BE2C (cell line): Measurements from ENCODE around the gene BARX1.
"Not testable (repeated sequence)": the region's sequence is repeated elsewhere in the genome, so short reads cannot be mapped to it uniquely, and the experiment has no call there.

Source experiments
- DNase-seq: peaks from one replicate; pipeline ENCODE4 v3.0.0-alpha.2; 2020
- H3K27me3 ChIP-seq: fragments of 250-450 bp; sonication (Bioruptor Pico); 2 replicates; pipeline ENCODE4 v1.5.1; 2020; ENCODE audit warnings: mild to moderate bottlenecking
- H3K36me3 ChIP-seq: fragments of 250-450 bp; sonication (Bioruptor Pico); 2 replicates; pipeline ENCODE4 v1.5.1; 2020; ENCODE audit warnings: mild to moderate bottlenecking
- H3K4me1 ChIP-seq: fragments of 250-450 bp; sonication (Bioruptor Pico); 2 replicates; pipeline ENCODE4 v1.5.1; 2020
- H3K4me3 ChIP-seq: 2 replicates; pipeline ENCODE4 v1.5.1; 2011; ENCODE audit warnings: low read depth, low read length
- H3K9me3 ChIP-seq: fragments of 250-450 bp; sonication (Bioruptor Pico); 2 replicates; pipeline ENCODE4 v1.5.1; 2020
- TF ChIP-seq, protein P1 (sequence below): IDR thresholded peaks from 2 replicates; pipeline ENCODE4 v1.5.1; 2012; ENCODE audit warnings: mild to moderate bottlenecking, low read depth, low read length

The BARX1 gene

GRCh38 chr9:93945400-93946337 lies 9.5 kb downstream of the BARX1 start:
- Histone ChIP-seq H3K4me3 (no peak overlapping the region), H3K9me3 (no peaks in the 10 kb centered on the region), H3K4me1 (no peaks in the 10 kb centered on the region), H3K36me3 (no peaks in the 10 kb centered on the region), H3K27me3 (peaks cover 81% of the 10 kb centered on the region)
- TF ChIP-seq, protein P1, sequence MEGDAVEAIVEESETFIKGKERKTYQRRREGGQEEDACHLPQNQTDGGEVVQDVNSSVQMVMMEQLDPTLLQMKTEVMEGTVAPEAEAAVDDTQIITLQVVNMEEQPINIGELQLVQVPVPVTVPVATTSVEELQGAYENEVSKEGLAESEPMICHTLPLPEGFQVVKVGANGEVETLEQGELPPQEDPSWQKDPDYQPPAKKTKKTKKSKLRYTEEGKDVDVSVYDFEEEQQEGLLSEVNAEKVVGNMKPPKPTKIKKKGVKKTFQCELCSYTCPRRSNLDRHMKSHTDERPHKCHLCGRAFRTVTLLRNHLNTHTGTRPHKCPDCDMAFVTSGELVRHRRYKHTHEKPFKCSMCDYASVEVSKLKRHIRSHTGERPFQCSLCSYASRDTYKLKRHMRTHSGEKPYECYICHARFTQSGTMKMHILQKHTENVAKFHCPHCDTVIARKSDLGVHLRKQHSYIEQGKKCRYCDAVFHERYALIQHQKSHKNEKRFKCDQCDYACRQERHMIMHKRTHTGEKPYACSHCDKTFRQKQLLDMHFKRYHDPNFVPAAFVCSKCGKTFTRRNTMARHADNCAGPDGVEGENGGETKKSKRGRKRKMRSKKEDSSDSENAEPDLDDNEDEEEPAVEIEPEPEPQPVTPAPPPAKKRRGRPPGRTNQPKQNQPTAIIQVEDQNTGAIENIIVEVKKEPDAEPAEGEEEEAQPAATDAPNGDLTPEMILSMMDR = no peak
- DNase-seq = no peak

GRCh38 chr9:93944011-93944410 lies 11.1 kb downstream of the BARX1 start:
- TF ChIP-seq, protein P1 = no peak
- no peak for DNase-seq
- H3K9me3 ChIP-seq = no peaks in the 10 kb centered on the region
- H3K4me3 ChIP-seq = no peak overlapping the region
- H3K4me1 ChIP-seq = no peaks in the 10 kb centered on the region
- H3K36me3 ChIP-seq = no peaks in the 10 kb centered on the region
- peaks cover 67% of the 10 kb centered on the region for H3K27me3 ChIP-seq

- H3K4me1 ChIP-seq = no peaks in the 10 kb centered on the region
- no peak overlapping the region for H3K4me3 ChIP-seq
- H3K9me3 ChIP-seq = no peaks in the 10 kb centered on the region
- no peak for DNase-seq
- H3K27me3 ChIP-seq = peaks cover 50% of the 10 kb centered on the region
- TF ChIP-seq, protein P1 = no peak
- no peaks in the 10 kb centered on the region for H3K36me3 ChIP-seq
Observed at GRCh38 chr9:93942161-93942560, 13.0 kb downstream of the BARX1 start.

DNA sequence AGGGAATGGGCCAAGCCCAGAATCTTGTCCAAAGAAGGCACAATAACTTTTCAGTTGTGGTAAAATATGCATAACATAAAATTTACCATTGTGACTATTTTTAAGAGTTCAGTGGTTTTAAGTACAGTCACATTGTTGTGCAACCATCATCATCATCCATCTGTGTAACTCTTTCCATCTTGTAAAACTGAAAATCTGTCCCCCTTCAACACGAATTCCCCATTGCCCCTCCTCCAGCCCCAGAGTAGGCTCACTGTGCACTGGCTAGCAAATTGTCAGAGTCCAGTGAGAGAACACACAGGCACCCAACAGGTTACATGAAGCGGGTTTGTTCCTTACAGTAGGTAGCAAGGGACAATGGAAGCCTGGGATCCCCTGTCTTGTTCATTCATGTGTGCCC lies 13.7 kb downstream of the BARX1 start:
- TF ChIP-seq, protein P1 = no peak
- Histone ChIP-seq H3K4me1 (no peaks in the 10 kb centered on the region), H3K9me3 (no peaks in the 10 kb centered on the region), H3K36me3 (no peaks in the 10 kb centered on the region), H3K27me3 (peaks cover 47% of the 10 kb centered on the region), H3K4me3 (no peak overlapping the region)
- DNase-seq = no peak

DNA sequence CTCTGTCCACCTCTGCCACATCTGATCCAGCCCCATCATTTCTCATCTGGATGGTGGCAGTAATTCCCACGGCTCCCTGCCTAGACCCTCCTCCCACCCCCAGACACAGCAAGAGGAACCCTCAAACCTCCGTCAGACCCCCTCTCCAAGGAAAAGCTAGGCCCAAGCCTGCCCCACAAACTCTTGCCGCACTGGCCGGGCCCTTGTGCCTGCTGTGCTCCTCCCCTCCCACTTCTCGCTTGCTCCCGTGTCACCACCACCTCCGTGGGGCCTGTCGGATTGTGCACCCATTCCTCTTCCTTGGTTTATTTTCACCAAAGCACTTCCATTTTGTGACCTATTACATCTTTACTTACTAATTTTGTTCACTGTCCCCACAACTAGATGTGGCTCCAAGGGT lies 14.2 kb downstream of the BARX1 start:
- Histone ChIP-seq H3K36me3 (no peaks in the 10 kb centered on the region), H3K4me3 (no peak overlapping the region), H3K9me3 (no peaks in the 10 kb centered on the region), H3K27me3 (peaks cover 44% of the 10 kb centered on the region), H3K4me1 (no peaks in the 10 kb centered on the region)
- TF ChIP-seq, protein P1 = no peak
- DNase-seq = no peak

- DNase-seq, H3K36me3 ChIP-seq, H3K4me3 ChIP-seq, H3K9me3 ChIP-seq, H3K4me1 ChIP-seq: not testable (repeated sequence)
- H3K27me3 ChIP-seq = peaks cover 30% of the 10 kb centered on the region
Observed at GRCh38 chr9:93939589-93939988, 15.6 kb downstream of the BARX1 start.
